SW 1271 (cell line): Measurements from ENCODE around the gene REEP3.

ENCODE experiments used
- DNase-seq, 2 experiments: peaks; one replicate each; lab custom pipeline; 2025; lab: John Stamatoyannopoulos, UW

The REEP3 gene

GRCh38 chr10:63666836-63667383 is 145.7 kb downstream of the REEP3 start:
- DNase-seq, result no peak

- no peak for DNase-seq
Observed at GRCh38 chr10:63667596-63668480, 146.6 kb downstream of the REEP3 start.

- DNase-seq, result no peak
Observed at GRCh38 chr10:63670291-63670898, 149.2 kb downstream of the REEP3 start.

GRCh38 chr10:63671317-63671937 is 150.2 kb downstream of the REEP3 start:
- DNase-seq, result no peak

GRCh38 chr10:63672491-63672890 is 151.3 kb downstream of the REEP3 start:
- no peak for DNase-seq

- no peak for DNase-seq
Observed at GRCh38 chr10:63673246-63673645, 152.0 kb downstream of the REEP3 start.

- no peak for DNase-seq
Observed at GRCh38 chr10:63673846-63674245, 152.6 kb downstream of the REEP3 start.
